Measurements from ENCODE around the gene AGBL1.

Gene AGBL1

GRCh38 chr15:86903642-86904421, 824.2 kb downstream of the AGBL1 start:
- DNase-seq, result no peak

GRCh38 chr15:86905625-86906256, 826.1 kb downstream of the AGBL1 start:
- no peak for DNase-seq

GRCh38 chr15:86906376-86906775, 826.7 kb downstream of the AGBL1 start:
- no peak for DNase-seq

- DNase-seq, result no peak
Measured at GRCh38 chr15:86911022-86911421, 831.4 kb downstream of the AGBL1 start.

- DNase-seq, result no peak
Measured at GRCh38 chr15:86912661-86913060, 833.0 kb downstream of the AGBL1 start.

- peak; percentile 44 for DNase-seq
Measured at GRCh38 chr15:86915811-86916331, 836.2 kb downstream of the AGBL1 start.

GRCh38 chr15:86916671-86917360, 837.1 kb downstream of the AGBL1 start:
- no peak for DNase-seq

GRCh38 chr15:86917361-86917671, 837.6 kb downstream of the AGBL1 start:
- no peak for DNase-seq

GRCh38 chr15:86919581-86919980, 839.9 kb downstream of the AGBL1 start:
- DNase-seq, result no peak

- no peak for DNase-seq
Measured at GRCh38 chr15:86929461-86929860, 849.8 kb downstream of the AGBL1 start.

GRCh38 chr15:86932456-86932855, 852.8 kb downstream of the AGBL1 start:
- DNase-seq, result no peak

- no peak for DNase-seq
Measured at GRCh38 chr15:86935841-86936240, 856.2 kb downstream of the AGBL1 start.

GRCh38 chr15:86942285-86942684, 862.6 kb downstream of the AGBL1 start:
- DNase-seq, result no peak

GRCh38 chr15:86948719-86949118, 869.0 kb downstream of the AGBL1 start:
- no peak for DNase-seq

- DNase-seq, result no peak
Measured at GRCh38 chr15:86959254-86959653, 879.6 kb downstream of the AGBL1 start.

- no peak for DNase-seq
Measured at GRCh38 chr15:86961669-86962068, 882.0 kb downstream of the AGBL1 start.

- no peak for DNase-seq
Measured at GRCh38 chr15:86964271-86964670, 884.6 kb downstream of the AGBL1 start.

- DNase-seq, result no peak
Measured at GRCh38 chr15:86968244-86968643, 888.6 kb downstream of the AGBL1 start.

- no peak for DNase-seq
Measured at GRCh38 chr15:86969364-86969763, 889.7 kb downstream of the AGBL1 start.

- DNase-seq, result no peak
Measured at GRCh38 chr15:86973284-86973844, 893.7 kb downstream of the AGBL1 start.

GRCh38 chr15:86988033-86988432, 908.4 kb downstream of the AGBL1 start:
- no peak for DNase-seq

GRCh38 chr15:87021751-87022150, 942.1 kb downstream of the AGBL1 start:
- no peak for DNase-seq

GRCh38 chr15:87031540-87032230, 952.0 kb downstream of the AGBL1 start:
- DNase-seq, result no peak
